NCI-H446 treated with DMSO at 0.1 percent for 48 hours (cell line): ENCODE measurements around the gene MRTFB.
"Not testable (repeated sequence)": the region's sequence is repeated elsewhere in the genome, so short reads cannot be mapped to it uniquely, and the experiment has no call there.

Source experiments
- DNase-seq: peaks from one replicate; lab custom pipeline; 2025; lab: John Stamatoyannopoulos, UW

Gene MRTFB

DNA sequence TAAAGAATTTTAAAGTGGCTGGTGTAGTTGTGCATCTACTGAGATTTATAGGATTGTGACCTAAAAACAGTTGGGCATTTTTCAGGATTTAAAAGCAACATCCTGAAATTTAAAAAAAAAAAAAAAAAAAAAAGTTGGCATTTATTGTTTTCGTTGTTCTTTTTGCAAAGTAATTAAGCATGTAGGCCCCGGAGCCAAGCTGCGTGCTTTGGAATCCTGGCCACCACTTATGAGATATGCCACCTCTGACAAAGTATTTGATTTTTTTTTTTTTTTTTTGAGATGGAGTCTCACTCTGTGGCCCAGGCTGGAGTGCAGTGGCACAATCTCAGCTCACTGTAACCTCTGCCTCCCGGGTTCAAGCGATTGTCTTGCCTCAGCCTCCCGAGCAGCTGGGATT, 112.8 kb downstream of the MRTFB start:
- DNase-seq: not testable (repeated sequence)

DNA sequence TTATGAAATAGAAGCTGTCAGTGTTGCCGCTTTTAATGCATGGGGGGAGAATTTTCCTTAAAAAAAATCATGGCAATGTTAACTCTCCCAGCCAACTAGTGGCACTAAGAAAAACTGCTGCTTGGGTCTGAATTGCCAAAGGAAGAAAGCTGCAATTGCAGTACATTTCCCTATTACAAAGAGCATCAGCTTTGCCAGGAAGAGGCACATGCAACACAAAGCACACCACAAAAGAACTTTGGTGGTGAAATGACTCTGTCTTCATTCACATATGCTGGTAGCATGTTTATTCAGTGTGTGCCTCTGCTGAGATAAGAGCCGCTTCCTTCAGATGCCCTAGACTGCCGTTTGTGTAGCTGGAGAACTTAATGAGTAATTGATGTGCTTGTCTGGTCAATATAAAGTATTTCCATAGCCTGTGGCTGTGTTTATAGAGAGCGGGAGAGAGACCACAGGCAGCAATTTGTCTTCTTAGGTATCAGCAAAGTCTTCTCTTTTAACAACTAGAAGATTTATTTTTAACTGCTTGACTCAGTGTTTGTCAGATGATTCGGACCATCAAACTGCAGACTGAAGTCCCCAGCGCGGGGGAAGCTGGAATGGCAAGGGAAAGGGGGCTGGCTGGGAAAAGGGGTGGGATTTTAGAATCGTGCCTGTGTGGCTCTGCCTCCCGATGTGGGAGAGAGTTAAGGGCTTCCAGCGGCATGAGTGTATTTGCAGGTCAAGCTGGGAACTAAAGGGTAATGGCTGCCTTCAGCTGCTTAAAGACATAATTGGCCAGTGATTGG, 115.1 kb downstream of the MRTFB start:
- DNase-seq: no peak

- DNase-seq: no peak
Measured at GRCh38 chr16:14186795-14187221, 115.7 kb downstream of the MRTFB start.

DNA sequence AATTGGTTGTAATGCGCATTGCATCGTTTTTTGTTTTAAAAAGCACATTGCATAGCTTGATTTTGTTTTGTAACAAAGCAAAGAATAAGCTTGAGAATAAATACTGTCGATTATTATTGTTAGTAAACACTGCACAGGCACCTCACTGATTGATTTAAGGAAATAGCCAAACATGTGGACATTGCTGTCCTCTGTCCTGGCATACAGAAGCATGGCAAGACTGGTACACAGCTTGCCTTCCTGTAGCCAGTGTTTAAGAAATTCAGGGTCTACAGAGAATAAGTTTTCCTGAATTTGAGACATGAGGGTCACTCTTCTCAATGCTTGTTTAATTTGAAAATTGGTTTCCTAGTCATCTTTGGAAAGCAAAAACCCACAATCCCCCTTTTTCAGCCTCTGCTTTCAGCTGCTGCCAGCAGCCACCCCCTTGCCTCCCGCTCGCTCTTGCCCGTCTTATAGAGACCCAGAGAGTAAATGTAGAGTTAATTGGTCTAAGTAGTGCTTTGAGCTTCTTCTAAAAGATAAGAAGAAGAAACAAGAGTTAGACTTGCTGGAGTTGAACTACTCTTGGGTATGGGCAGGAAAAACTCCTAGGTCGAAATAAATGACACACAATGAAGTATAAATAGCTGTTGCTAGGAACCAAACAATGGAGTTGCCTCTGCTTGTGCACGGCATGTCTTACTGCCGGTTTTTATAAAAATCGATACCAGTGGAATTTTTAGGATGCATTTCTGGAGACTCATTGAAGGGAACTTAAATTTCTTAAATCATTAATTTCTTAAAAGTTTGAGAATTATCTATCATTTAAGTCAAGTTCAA, 116.6 kb downstream of the MRTFB start:
- no peak for DNase-seq

DNA sequence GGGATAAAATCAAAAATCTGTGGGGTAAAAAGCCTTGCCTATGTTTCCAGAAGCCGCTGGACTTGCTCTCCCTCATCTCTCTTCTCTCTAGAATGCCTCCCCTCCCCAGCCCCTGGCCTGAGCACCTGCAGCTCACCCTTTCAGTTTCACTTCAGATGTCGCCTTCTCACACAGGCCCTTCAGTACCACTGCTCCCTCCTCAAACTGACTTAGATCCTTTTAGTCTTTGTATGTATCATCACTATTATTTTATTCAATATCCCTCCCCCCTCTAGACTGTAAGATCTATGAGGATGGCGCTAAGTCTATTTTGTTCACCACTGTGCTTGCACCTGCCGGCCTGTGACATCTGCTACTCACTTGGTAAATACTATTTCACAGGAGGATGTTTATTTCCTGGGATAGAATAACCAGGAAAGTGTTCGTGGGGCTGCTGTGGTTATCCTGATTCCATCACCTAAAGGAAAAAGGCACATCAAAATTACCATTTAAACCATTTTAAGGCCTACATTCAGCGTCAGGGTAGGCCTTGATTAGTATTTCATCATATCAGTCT, 122.3 kb downstream of the MRTFB start:
- DNase-seq: no peak

DNA sequence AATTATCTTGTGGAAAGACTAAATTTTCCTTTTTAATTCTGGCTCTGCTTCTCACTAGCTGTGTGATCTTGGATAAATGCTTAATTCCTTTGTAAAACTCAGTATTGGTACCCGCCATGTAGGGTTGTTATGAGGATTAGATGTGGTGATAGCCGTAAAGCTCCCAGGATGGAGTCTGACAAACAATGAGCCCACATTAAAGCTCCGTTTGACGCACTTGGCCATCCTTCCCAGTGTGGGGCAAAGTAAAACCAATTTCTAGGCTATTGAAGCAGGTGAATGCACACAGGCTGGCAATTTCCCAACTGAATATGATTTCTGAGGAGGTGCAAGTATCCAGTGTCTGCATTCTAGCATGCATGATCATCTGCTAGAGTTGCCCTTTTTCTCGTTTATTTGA, 123.6 kb downstream of the MRTFB start:
- no peak for DNase-seq

GRCh38 chr16:14196011-14196410, 124.9 kb downstream of the MRTFB start:
- DNase-seq: no peak

GRCh38 chr16:14196539-14196938, 125.4 kb downstream of the MRTFB start:
- no peak for DNase-seq

DNA sequence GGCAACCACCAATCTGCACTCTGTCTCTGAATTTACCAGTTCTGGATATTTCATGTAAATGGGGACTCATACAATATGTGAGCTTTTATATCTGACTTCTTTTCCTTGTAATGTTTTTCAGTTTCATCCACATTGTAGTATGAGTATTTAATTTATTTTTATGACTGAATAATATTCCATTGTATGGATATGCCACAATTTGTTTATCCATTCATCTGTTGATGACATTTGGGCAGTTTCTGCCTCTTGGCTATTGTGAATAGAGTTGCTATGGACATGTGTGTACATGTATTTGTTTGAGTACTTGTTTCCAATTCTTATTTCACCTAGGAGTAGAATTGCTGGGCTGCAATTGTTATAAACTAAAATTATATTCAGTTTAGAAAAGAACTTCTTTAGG, 126.9 kb downstream of the MRTFB start:
- DNase-seq: no peak

DNA sequence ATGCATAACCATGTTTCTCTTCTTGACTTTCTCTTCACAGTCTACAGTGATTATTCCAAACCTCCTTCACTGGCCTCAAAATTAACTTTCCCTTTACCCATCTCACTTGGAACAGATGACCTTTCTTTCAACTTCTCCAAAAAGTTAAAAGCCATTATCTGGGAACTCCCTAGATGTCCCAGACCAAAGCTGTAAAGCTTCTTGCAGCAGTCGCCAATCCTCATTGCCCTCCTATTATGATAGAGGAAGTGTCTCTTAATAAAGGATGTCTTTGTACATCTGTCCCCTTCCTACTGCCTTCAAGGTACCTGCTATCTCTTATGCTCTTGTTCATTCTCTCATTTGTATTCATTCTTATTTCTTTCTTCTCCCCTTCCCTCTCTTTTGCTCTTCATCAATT, 127.5 kb downstream of the MRTFB start:
- no peak for DNase-seq

DNA sequence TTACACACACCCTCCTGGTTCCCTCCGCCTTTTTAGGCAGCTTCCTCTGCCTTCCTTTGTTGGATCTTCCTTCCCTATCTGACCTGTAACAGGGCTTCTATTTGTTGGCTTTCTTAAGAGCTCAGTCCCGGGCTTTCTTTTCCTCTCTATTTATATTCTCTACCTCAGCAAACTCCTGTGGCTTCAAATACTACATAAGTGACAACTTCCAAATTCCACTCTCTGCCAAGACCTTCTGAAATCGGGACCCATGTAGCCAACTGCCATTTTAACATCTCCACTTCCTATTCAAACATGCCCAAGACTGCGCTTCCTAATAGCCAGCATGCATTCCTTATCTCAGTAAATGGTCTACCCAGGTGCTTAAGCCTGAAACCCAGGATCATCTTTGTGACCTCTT, 128.1 kb downstream of the MRTFB start:
- DNase-seq: no peak

- DNase-seq: no peak
Measured at GRCh38 chr16:14199624-14200023, 128.5 kb downstream of the MRTFB start.

- no peak for DNase-seq
Measured at GRCh38 chr16:14202095-14202494, 131.0 kb downstream of the MRTFB start.

- DNase-seq: no peak
Measured at GRCh38 chr16:14202697-14203096, 131.6 kb downstream of the MRTFB start.

DNA sequence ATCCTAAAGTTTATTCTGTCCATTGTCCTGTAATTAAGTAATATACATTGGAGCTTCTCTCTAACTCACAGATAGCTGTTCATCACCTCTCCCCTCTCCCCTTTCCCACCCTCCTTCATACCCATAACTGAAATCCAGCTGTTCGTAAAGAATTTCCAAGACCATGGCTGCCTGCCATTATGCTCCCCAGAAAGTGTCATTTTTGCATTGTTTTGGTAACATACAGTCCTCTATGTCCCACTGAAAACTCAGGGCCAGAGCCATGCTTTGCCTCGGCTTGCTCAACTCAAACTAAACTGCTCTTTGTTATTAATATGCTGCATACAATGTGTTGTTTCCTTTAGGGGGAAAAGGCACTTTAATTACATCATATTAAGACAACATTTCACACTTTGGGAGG, 132.0 kb downstream of the MRTFB start:
- no peak for DNase-seq

DNA sequence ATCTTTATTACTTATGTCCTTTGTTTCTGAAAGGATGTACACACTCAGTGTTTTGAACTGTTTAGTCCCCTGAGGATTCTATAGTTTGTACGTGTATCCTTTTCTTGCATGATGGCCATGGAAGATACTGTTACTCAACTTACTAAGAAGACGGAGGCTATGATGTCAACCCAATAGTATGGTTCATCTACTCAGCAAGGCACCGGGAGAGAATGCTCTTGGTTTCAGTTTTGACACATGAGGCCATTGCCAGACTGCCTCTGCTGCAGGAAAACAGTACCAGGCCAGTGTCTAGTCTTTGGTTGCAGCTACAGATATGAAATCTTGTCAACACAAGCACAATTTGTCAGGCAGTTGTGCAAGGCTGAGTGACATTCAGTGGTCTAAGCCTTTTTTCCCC, 134.5 kb downstream of the MRTFB start:
- DNase-seq: no peak

DNA sequence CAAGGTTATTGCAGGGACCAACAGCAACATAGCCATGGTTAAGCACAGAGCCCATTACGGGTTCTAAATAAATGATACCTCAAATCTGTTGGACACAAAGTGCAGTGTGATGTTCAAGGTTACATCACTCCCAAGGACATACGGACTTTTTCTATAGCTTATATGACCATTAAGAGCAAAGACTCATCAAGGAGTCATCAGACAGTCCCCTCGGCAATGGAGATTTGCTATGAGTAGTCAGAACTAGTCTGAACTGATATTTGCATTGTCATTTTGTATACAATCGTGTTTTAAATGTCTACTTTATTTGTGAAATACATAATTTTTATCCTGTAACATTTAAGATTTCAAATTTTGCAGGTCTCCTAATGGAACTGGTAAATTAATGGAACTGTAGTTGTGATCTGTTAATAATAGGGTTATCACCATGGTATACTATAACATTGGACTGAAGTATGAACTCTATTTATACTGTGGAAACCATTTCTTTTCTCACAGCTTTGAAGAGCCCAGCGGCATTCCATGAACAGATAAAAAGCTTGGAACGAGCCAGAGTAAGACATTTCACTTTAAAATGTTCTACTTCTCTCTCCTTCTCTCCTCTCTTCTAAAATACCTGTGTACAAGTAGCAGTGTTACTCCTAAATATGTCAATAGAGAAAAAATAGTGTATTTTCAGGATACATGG, 140.9 kb downstream of the MRTFB start:
- no peak for DNase-seq

- DNase-seq: no peak
Measured at GRCh38 chr16:14215941-14216340, 144.8 kb downstream of the MRTFB start.

DNA sequence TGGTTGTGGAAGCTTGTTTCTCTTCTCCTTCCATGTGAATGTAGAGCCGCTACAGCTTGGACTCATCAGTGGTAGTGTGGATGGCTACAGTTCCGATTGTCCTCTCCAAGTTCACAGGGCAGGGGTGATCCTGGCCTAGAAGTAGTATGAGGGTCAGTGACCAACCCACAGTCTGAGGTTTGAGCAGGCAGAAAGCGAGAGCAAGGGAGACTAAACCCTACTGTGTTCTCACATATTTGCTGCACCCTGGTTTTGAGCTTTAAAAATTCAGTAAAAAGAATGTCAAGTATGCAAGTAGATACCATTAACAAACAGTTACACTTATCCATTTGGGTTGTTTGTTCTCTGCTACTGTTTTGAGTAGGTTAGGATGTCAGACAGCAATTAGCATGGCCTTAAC, 148.9 kb downstream of the MRTFB start:
- no peak for DNase-seq

GRCh38 chr16:14223632-14224031, 152.5 kb downstream of the MRTFB start:
- DNase-seq: no peak

- DNase-seq: no peak
Measured at GRCh38 chr16:14225457-14225856, 154.3 kb downstream of the MRTFB start.

- peak; percentile 5 for DNase-seq
Measured at GRCh38 chr16:14232106-14232864, 161.2 kb downstream of the MRTFB start.
